K562 (cell line): Measurements from ENCODE around the gene IGLON5. TPM values are rescaled to one million over a fixed set of nuclear protein-coding genes. Genes with fewer than 3 reads are reported as not detected.

Experiments
- ATAC-seq: fragments of 200-7000 bp; cut with Tn5 transposase; 3 replicates; pipeline ENCODE4 v1.9.1; 2020; ENCODE audit warnings: moderate library complexity
- BruUV-seq: library from RNA; stranded (reverse); fragments of 400-500 nt; replicated peaks from 2 replicates; lab custom pipeline; 2021; lab: Mats Ljungman, UMichigan
- CTCF ChIA-PET: fragments of 300-600 bp; formaldehyde crosslinking; extraction: SDS; loops from one replicate; lab custom pipeline; 2021; ENCODE audit warnings: low intra/inter-chr PET ratio; lab: Yijun Ruan, JAX
- POLR2A ChIA-PET: fragments of 300-600, 350-650 bp; sonication (Branson Sonifier 250); formaldehyde crosslinking; extraction: SDS; loops from one replicate; lab custom pipeline; 2021; ENCODE audit warnings: antibody characterized with exemption, inconsistent platforms; lab: Yijun Ruan, JAX
- DNase-seq, 4 experiments: peaks; one replicate each; pipeline versions ENCODE4 v3.0.0 to v3.0.0-alpha.2; 2011 to 2018; ENCODE audit warnings: low spot score in 3 of 4, mixed read lengths in 3 of 4; ENCODE audit errors: extremely low read depth in 1 of 4
- FAIRE-seq: peaks from 2 replicates; lab custom pipeline; 2011; peaks lifted over from hg19 to GRCh38; lab: Jason Lieb, UNC
- H2AFZ ChIP-seq: 2 replicates; pipeline ENCODE4 v1.6.0; 2011; ENCODE audit warnings: low read depth, low read length, control low read depth, inconsistent platforms
- H3K27ac ChIP-seq: fragments of 200-600 bp; 3 replicates; pipeline ENCODE4 v1.8.0; 2011; ENCODE audit warnings: low read depth, mild to moderate bottlenecking, control low read depth, inconsistent platforms, low read length, moderate library complexity, mixed read lengths; ENCODE audit errors: extremely low read depth
- H3K27me3 ChIP-seq, 2 experiments: fragments of 300-600 bp in 1 of 2; 2 replicates in 1 of 2; 3 replicates in 1 of 2; pipeline versions ENCODE4 v1.6.0 to v1.8.0; 2011; ENCODE audit warnings: inconsistent platforms in 2 of 2, low read length in 2 of 2, mild to moderate bottlenecking in 1 of 2, mixed read lengths in 1 of 2, moderate library complexity in 1 of 2; ENCODE audit not compliant: control insufficient read depth in 2 of 2, insufficient read depth in 2 of 2
- H3K36me3 ChIP-seq: fragments of 300-600 bp; 3 replicates; pipeline ENCODE4 v1.8.0; 2011; ENCODE audit warnings: mild to moderate bottlenecking, low read length, inconsistent platforms; ENCODE audit not compliant: control insufficient read depth, insufficient read depth
- H3K4me1 ChIP-seq, 2 experiments: fragments of 200-600 bp in 1 of 2; replicated peaks in 1 of 2; 2 replicates in 1 of 2; 3 replicates in 1 of 2; pipeline versions ENCODE4 v1.5.1 to v1.8.0; 2011; ENCODE audit warnings: inconsistent platforms in 2 of 2, low read length in 2 of 2, mild to moderate bottlenecking in 1 of 2, mixed read lengths in 1 of 2, moderate library complexity in 1 of 2; ENCODE audit not compliant: control insufficient read depth in 2 of 2, insufficient read depth in 2 of 2
- H3K4me2 ChIP-seq: 2 replicates; pipeline ENCODE4 v1.6.1; 2011; ENCODE audit warnings: low read length, control low read depth, inconsistent platforms, mixed read lengths; ENCODE audit not compliant: insufficient read depth
- H3K4me3 ChIP-seq: fragments of 200-600 bp; sonication (generic), shearing (Covaris generic); 2 replicates; pipeline ENCODE4 v1.5.1; 2016; ENCODE audit warnings: control low read depth, inconsistent platforms
- H3K79me2 ChIP-seq: fragments of 200-600 bp; 3 replicates; pipeline ENCODE4 v1.8.0; 2011; ENCODE audit warnings: low read length, inconsistent platforms; ENCODE audit not compliant: control insufficient read depth, insufficient read depth
- H3K9ac ChIP-seq, 2 experiments: 2 replicates each; pipeline versions ENCODE4 v1.6.0 to v1.6.1; 2011; ENCODE audit warnings: low read depth in 2 of 2, low read length in 2 of 2, control low read depth in 1 of 2, inconsistent platforms in 1 of 2, mild to moderate bottlenecking in 1 of 2, mixed read lengths in 1 of 2; ENCODE audit not compliant: insufficient read depth in 1 of 2
- H3K9me1 ChIP-seq: one replicate; pipeline ENCODE4 v1.6.0; 2011; ENCODE audit warnings: inconsistent platforms, mild to moderate bottlenecking, low read length, moderate library complexity; ENCODE audit not compliant: control insufficient read depth, insufficient read depth
- H3K9me3 ChIP-seq: replicated peaks from 2 replicates; pipeline ENCODE4 v1.5.1; 2011; ENCODE audit warnings: low read depth, low read length, inconsistent platforms; ENCODE audit not compliant: control insufficient read depth, insufficient read depth
- H4K20me1 ChIP-seq: replicated peaks from 2 replicates; pipeline ENCODE4 v1.6.1; 2011; ENCODE audit warnings: low read length, inconsistent platforms, mixed read lengths; ENCODE audit not compliant: control insufficient read depth, insufficient read depth
- DPF2 ChIP-seq: fragments of 450-650 bp; IDR thresholded peaks from 2 replicates; pipeline ENCODE4 v1.6.1; 2016
- FOXA3 ChIP-seq, 2 experiments: fragments of 450-650 bp in 1 of 2; sonication (generic) in 1 of 2; formaldehyde crosslinking; IDR thresholded peaks in 1 of 2; conservative IDR thresholded peaks in 1 of 2; 2 replicates each; pipeline versions ENCODE4 v1.4.0 to v1.8.0; 2020 to 2022; ENCODE audit warnings: mild to moderate bottlenecking in 2 of 2, missing genetic modification reagents in 1 of 2
- JUN ChIP-seq, 2 experiments: sonication (generic) in 1 of 2; formaldehyde crosslinking in 1 of 2; IDR thresholded peaks; 2 replicates each; pipeline versions ENCODE4 v1.6.1 to v1.8.0; 2012 to 2022; ENCODE audit warnings: borderline replicate concordance in 2 of 2, mild to moderate bottlenecking in 2 of 2, improper control_type of control experiment in 1 of 2, low read depth in 1 of 2, low read length in 1 of 2, missing genetic modification reagents in 1 of 2
- POLR3G ChIP-seq: IDR thresholded peaks from 2 replicates; pipeline ENCODE4 v1.6.1; 2011; ENCODE audit not compliant: insufficient read length, insufficient replicate concordance; ENCODE audit errors: extremely low read depth
- RB1 ChIP-seq: fragments of 450-650 bp; IDR thresholded peaks from 2 replicates; pipeline ENCODE4 v1.6.1; 2017; ENCODE audit warnings: low read depth, mild to moderate bottlenecking
- SMAD3 ChIP-seq: fragments of 450-650 bp; formaldehyde crosslinking; conservative IDR thresholded peaks from 2 replicates; pipeline ENCODE4 v1.4.0; 2020; ENCODE audit warnings: mild to moderate bottlenecking
- SOX6 ChIP-seq: fragments of 450-650 bp; IDR thresholded peaks from 2 replicates; pipeline ENCODE4 v1.6.1; 2014; ENCODE audit warnings: mild to moderate bottlenecking
- TAF9B ChIP-seq: fragments of 450-650 bp; IDR thresholded peaks from 2 replicates; pipeline ENCODE4 v1.6.1; 2018; ENCODE audit warnings: mild to moderate bottlenecking; ENCODE audit not compliant: partially characterized antibody
- THAP12 ChIP-seq: fragments of 250-450 bp; sonication (Bioruptor Pico); IDR thresholded peaks from 2 replicates; pipeline ENCODE4 v1.9.0; 2021; ENCODE audit warnings: mild to moderate bottlenecking, inconsistent platforms
- ZBTB7A ChIP-seq: IDR thresholded peaks from 2 replicates; pipeline ENCODE4 v1.6.1; 2011; ENCODE audit warnings: low read depth, mild to moderate bottlenecking, low read length, moderate library complexity, borderline replicate concordance; ENCODE audit not compliant: control insufficient read depth
- ZFX ChIP-seq: sonication (generic); formaldehyde crosslinking; IDR thresholded peaks from 2 replicates; pipeline ENCODE4 v1.8.0; 2022; ENCODE audit warnings: mild to moderate bottlenecking, missing genetic modification reagents, moderate library complexity
- ZNF124 ChIP-seq: sonication (generic); formaldehyde crosslinking; IDR thresholded peaks from 2 replicates; pipeline ENCODE4 v1.8.1; 2022; ENCODE audit warnings: missing genetic modification reagents
- ZNF609 ChIP-seq: sonication (generic); formaldehyde crosslinking; IDR thresholded peaks from 2 replicates; pipeline ENCODE4 v1.8.1; 2023; ENCODE audit warnings: missing genetic modification reagents, mild to moderate bottlenecking, borderline replicate concordance
- WGBS: fragments of 100-300 bp; shearing (Covaris generic); methylation state at CpG from one replicate; pipeline ENCODE4 v1.1.6; 2016; ENCODE audit warnings: low coverage, mixed read lengths; ENCODE audit not compliant: insufficient coverage; ENCODE audit errors: missing lambda C conversion rate; 5-methylcytosine and 5-hydroxymethylcytosine counted together
- in situ Hi-C: fragments of 300-500 bp; cut with MboI; formaldehyde crosslinking; loops from 4 replicates; pipeline ENCODE4 v1.15.0; 2018; ENCODE audit warnings: inconsistent platforms, mixed read lengths
- intact Hi-C: fragments of 100-400 bp; cut with micrococcal nuclease; formaldehyde crosslinking; loops from 2 replicates; pipeline ENCODE4 v1.14.2; 2022
- polyA plus RNA-seq, 8 experiments: library from polyadenylated mRNA; depleted of rRNA in 4 of 8; stranded (reverse) in 5 of 8; unstranded in 3 of 8; fragments of >200 nt; fragmentation: Nextera tagmentation in 2 of 8; fragmentation: Illumina TruSeq in 1 of 8; extraction: Ambion mirVana in 2 of 8; extraction: Trizol in 1 of 8; gene quantifications; 2 replicates each; pipeline versions ENCODE4 v1.2.1 to v1.2.3, GENCODE V29; 2011 to 2014; ENCODE audit warnings: inconsistent platforms in 1 of 8, missing spikeins in 1 of 8
- total RNA-seq, 7 experiments: library from RNA; depleted of rRNA in 6 of 7; stranded (reverse); fragments of >200 nt in 6 of 7; fragmentation: Illumina TruSeq in 2 of 7; extraction: Trizol in 2 of 7; gene quantifications; 2 replicates each; pipeline versions ENCODE4 v1.2.1 to v1.2.3, GENCODE V29; 2011 to 2021; ENCODE audit warnings: low replicate concordance in 1 of 7

IGLON5 gene
- total and polyA plus RNA-seq, 9 of the 15 experiments (the other 6 are each of a cell fraction or from before 2014, with no cell fraction given): 0.03 to 0.22 (median 0.14) TPM; not detected in 2

GRCh38 chr19:51368366-51369282, 57.2 kb downstream of the IGLON5 start, which contains the start of gene CLDND2:
Gene CLDND2, minus strand, starts transcription at chr19:51369003. Its CDS starts 426 bp downstream, at chr19:51368577.
- Histone ChIP-seq H3K79me2 (peaks cover 45% of the 10 kb centered on the region), H3K4me1 (peaks cover 29 to 56% of the 10 kb centered on the region in 2 experiments), H2AFZ (peak within 1 kb of the TSS; percentile 94), H3K9me3 (no peaks in the 10 kb centered on the region), H3K36me3 (no peaks in the 10 kb centered on the region), H3K4me2 (peak within 1 kb of the TSS; percentile 92), H3K9me1 (no peaks in the 10 kb centered on the region), H3K27me3 (no peaks in the 10 kb centered on the region), H3K27ac (peak within 1 kb of the TSS; percentile 80), H3K9ac (peak within 1 kb of the TSS; percentile 74 to 94), H3K4me3 (peak within 1 kb of the TSS; percentile 75), H4K20me1 (no peaks in the 10 kb centered on the region)
- intact Hi-C loops: no loop called here
- 35% methylated on average over 18 of the region's 23 CpGs for WGBS
- CTCF ChIA-PET: no interaction called here
- BruUV-seq: no TSS peak
- POLR2A ChIA-PET: interaction anchor here (0.6 to 1.5 kb wide), 12 partner anchors 9 to 278 kb away, joined by 3 to 11 read pairs (median 4); partner anchors contain the start of gene C19orf84
- DNase-seq (peak; percentile 31 to 50 (median 44)), ATAC-seq (no peak), FAIRE-seq (no peak)
- in situ Hi-C loops: no loop called here
- TF ChIP-seq DPF2 (peak; percentile 47), ZNF609 (CRISPR knock-in tag) (no peak), ZFX (peak; percentile 46; the same call in 1 of the 2 replicates), SMAD3 (CRISPR knock-in tag) (no peak), RB1 (no peak), THAP12 (CRISPR knock-in tag) (0 out of 2 replicates have a peak, but pooled peaks have one; percentile 27), POLR3G (no peak), SOX6 (no peak), ZNF124 (CRISPR knock-in tag) (0 out of 2 replicates have a peak, but pooled peaks have one; percentile 76), JUN (IDR thresholded peaks at IDR 0.05; ENCODE audit: borderline replicate concordance, low read depth, low read length) (no peak), JUN (CRISPR knock-in tag; IDR thresholded peaks at IDR 0.05; ENCODE audit: borderline replicate concordance) (0 out of 2 replicates have a peak, but pooled peaks have one; percentile 56), TAF9B (no peak), FOXA3 (CRISPR knock-in tag; conservative IDR thresholded peaks at IDR 0.05 in 1 of 2, IDR thresholded peaks at IDR 0.05 in 1 of 2) (0 out of 4 replicates have a peak, but pooled peaks of 1 of the 2 experiments have one; percentile 13), ZBTB7A (peak; percentile 64; the same call in 1 of the 2 replicates)
